BE2C (cell line): ENCODE results near the gene FBXW2.

Source experiments
- DNase-seq: peaks from one replicate; pipeline ENCODE4 v3.0.0-alpha.2; 2020
- H3K27me3 ChIP-seq: fragments of 250-450 bp; sonication (Bioruptor Pico); 2 replicates; pipeline ENCODE4 v1.5.1; 2020; ENCODE audit warnings: mild to moderate bottlenecking
- H3K36me3 ChIP-seq: fragments of 250-450 bp; sonication (Bioruptor Pico); 2 replicates; pipeline ENCODE4 v1.5.1; 2020; ENCODE audit warnings: mild to moderate bottlenecking
- H3K4me1 ChIP-seq: fragments of 250-450 bp; sonication (Bioruptor Pico); 2 replicates; pipeline ENCODE4 v1.5.1; 2020
- H3K4me3 ChIP-seq: 2 replicates; pipeline ENCODE4 v1.5.1; 2011; ENCODE audit warnings: low read depth, low read length
- H3K9me3 ChIP-seq: fragments of 250-450 bp; sonication (Bioruptor Pico); 2 replicates; pipeline ENCODE4 v1.5.1; 2020
- TF ChIP-seq, protein P1 (sequence below): IDR thresholded peaks from 2 replicates; pipeline ENCODE4 v1.5.1; 2012; ENCODE audit warnings: mild to moderate bottlenecking, low read depth, low read length

The FBXW2 gene

DNA sequence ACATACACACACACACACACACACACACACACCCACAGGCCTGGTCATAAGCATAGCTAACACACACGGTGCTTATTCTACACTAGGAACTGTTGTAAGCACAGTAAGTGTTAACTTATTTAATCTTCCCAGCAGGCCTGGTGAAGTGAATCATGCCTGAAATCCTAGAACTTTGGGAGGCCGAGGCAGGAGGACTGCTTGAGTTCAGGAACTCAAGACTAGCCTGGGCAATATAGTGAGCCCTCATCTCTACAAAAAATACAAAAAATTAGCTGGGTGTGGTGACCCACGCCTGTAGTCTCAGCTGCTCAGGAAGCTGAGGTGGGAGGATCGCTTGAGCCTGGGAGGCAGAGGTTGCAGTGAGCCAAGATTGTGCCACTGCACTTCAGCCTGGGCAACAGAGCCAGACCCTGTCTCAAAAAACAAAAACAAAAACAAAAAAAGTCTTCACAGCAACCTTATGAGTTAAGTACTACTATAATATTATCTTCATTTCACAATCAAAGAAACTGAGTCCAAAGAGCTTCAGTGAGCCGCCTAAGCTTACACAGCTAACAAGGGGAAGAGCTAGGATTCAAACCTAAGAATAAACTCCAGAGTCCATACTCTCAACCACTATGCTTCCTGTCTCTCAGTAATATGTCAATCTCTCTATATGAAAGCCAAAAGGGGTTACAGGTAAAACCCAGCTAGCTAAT, 81.2 kb downstream of the FBXW2 start:
- Histone ChIP-seq H3K36me3 (no peaks in the 10 kb centered on the region), H3K4me1 (peaks cover 16% of the 10 kb centered on the region), H3K4me3 (peak overlapping the region; percentile 79; the same call in 1 of the 2 replicates), H3K9me3 (no peaks in the 10 kb centered on the region), H3K27me3 (no peaks in the 10 kb centered on the region)
- TF ChIP-seq, protein P1, sequence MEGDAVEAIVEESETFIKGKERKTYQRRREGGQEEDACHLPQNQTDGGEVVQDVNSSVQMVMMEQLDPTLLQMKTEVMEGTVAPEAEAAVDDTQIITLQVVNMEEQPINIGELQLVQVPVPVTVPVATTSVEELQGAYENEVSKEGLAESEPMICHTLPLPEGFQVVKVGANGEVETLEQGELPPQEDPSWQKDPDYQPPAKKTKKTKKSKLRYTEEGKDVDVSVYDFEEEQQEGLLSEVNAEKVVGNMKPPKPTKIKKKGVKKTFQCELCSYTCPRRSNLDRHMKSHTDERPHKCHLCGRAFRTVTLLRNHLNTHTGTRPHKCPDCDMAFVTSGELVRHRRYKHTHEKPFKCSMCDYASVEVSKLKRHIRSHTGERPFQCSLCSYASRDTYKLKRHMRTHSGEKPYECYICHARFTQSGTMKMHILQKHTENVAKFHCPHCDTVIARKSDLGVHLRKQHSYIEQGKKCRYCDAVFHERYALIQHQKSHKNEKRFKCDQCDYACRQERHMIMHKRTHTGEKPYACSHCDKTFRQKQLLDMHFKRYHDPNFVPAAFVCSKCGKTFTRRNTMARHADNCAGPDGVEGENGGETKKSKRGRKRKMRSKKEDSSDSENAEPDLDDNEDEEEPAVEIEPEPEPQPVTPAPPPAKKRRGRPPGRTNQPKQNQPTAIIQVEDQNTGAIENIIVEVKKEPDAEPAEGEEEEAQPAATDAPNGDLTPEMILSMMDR, result no peak
- DNase-seq, result no peak

DNA sequence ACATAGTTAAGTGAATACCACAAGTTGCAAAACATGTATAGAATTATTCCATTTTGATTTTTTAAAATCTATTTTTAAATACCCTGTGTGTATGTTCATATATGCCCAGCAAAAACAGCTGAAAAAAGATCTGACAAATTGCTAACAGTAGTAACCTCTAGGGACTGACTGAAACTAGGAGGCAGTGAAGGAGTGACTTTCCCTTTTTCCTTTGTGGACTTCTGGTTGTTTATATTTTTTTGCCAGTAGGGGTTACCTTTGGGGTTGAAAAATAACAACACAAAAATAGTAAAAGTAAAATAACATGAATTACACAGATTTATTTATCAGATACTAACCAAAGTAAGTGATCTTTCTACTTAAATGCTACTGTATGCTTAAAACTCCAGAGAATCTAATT, 81.9 kb downstream of the FBXW2 start:
- no peak for DNase-seq
- Histone ChIP-seq H3K36me3 (no peaks in the 10 kb centered on the region), H3K9me3 (no peaks in the 10 kb centered on the region), H3K4me1 (peaks cover 15% of the 10 kb centered on the region), H3K27me3 (no peaks in the 10 kb centered on the region), H3K4me3 (no peak overlapping the region)
- TF ChIP-seq, protein P1, result no peak

DNA sequence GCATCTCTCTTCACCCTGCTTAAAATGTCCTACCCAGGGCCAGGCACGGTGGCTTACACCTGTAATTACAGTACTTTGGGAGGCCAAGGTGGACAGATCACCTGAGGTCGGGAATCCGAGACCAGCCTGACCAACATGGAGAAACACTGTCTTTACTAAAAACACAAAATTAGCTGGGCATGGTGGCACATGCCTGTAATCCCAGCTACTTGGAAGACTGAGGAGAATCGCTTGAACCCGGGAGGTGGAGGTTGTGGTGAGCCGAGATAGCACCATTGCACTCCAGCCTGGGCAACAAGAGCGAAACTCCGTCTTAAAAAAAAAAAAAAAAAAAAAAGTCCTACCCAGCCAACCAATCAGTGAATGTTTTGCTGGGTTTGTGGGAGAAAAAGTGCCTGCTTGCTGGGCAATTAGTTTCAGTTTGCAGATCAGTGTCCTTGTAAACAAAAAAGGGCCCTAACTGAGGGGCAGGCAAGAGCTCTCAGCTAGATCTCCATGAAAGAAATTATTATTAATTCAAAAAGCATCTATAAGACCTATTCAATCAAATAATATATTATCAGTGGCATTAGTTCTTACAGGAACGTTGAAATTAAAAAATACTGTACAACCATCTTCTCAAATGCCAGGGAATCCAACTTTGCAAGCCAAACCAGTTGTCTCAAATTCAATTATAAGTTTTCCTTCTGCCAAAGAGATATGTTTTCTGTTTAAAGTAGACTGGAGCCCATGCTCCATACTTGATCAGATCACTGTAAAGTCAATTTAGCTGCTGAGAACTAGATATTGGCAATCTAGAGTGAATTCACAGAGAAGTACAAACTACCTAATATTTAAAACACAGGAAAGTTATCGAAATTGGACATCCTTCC, 82.9 kb downstream of the FBXW2 start:
- Histone ChIP-seq H3K4me3 (peak overlapping the region; percentile 19; the same call in 1 of the 2 replicates), H3K4me1 (peaks cover 9% of the 10 kb centered on the region), H3K27me3 (no peaks in the 10 kb centered on the region), H3K9me3 (no peaks in the 10 kb centered on the region), H3K36me3 (no peaks in the 10 kb centered on the region)
- DNase-seq, result no peak
- TF ChIP-seq, protein P1, result no peak

DNA sequence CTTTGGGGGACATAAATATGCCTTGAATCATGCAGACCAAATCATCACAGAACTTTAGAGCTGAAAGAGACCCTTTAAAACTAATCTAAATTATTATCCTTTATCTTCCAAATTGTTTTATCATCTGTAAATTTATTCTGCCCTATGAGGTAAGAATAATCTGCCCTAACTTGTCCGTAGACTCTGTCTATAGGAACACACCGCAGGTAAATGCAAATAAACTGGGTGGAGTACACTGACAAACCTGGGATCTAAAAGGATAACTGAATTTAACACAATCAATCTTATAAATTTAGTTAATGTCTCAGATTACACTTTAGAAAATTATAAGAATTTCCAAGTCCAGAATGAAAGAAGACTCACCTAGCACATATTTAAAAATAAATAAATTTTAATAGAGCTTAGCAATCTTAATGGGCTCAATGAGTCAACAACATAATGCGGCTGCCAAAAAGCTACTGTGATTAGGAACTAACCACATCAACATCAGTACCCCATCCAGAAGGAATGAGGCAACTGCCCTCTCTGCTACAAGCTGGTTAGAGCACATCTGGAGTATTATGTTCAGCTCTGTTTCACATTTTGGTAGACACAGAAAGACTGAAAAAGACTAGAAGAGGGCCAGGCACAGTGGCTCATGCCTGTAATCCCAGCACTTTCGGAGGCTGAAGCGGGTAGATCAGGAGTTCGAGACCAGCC, 84.5 kb downstream of the FBXW2 start:
- TF ChIP-seq, protein P1, result no peak
- DNase-seq, result no peak
- peaks cover 4% of the 10 kb centered on the region; the same call in 1 of the 2 replicates for H3K4me1 ChIP-seq

DNA sequence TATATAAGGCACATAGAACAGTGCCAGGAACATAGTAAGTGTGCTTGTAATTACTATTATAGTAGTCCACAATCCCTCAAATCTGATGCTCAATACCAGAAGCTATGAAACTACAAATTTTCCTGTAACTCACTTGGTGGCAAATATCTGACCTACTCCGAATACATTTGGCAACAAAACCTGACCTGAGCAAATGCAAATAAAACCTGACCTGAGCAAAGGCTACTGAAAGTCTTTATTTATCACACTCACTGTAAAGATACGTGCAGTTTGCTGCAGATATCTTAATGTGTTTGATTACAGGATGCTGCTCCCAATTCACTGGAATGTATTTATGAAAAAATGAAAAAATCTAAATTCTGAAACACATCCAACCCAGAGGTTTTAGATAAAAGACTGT, 86.0 kb downstream of the FBXW2 start:
- H3K36me3 ChIP-seq, result no peaks in the 10 kb centered on the region
- TF ChIP-seq, protein P1, result no peak
- no peak for DNase-seq

More for the DNA sequence above, 84.5 kb downstream of the FBXW2 start:
- no peaks in the 10 kb centered on the region for H3K9me3 ChIP-seq
- no peaks in the 10 kb centered on the region for H3K27me3 ChIP-seq
- H3K36me3 ChIP-seq, result no peaks in the 10 kb centered on the region
- H3K4me3 ChIP-seq, result no peak overlapping the region

More for the DNA sequence above, 86.0 kb downstream of the FBXW2 start:
- Histone ChIP-seq H3K4me3 (no peak overlapping the region), H3K27me3 (no peaks in the 10 kb centered on the region), H3K9me3 (no peaks in the 10 kb centered on the region), H3K4me1 (peaks cover 4% of the 10 kb centered on the region; the same call in 1 of the 2 replicates)
